NCI-H2107 treated with DMSO at 0.1 percent for 48 hours (cell line): Measurements from ENCODE around the gene ZBTB7B.
A peak's percentile ranks its signal among the peaks of the same experiment; 100 is the strongest.
"Not testable (repeated sequence)": the region's sequence is repeated elsewhere in the genome, so short reads cannot be mapped to it uniquely, and the experiment has no call there.

ENCODE experiments used
- DNase-seq: peaks from one replicate; lab custom pipeline; 2025; ENCODE audit not compliant: unreplicated experiment; lab: John Stamatoyannopoulos, UW

The ZBTB7B gene

GRCh38 chr1:154967331-154967950 is 35.2 kb upstream of the ZBTB7B start:
- no peak for DNase-seq

DNA sequence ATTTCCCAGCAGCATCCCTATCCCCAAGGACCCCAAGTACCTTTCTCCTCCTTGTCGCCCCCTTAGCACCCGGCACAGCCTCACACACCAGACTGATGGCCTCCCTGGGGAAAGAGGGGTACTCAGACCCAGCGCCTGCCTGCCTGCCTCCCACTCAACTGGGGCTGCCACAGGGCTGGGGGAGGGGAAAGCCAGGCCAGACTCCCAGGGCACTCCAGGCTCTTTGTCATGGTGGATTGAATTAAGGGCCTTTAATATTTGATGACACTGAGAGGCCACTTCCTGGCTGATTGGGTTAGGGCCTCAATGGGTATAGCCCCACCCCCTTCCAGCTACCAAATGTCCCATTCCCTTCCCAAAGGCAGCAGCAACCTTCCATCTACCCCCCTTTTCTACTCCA is 33.9 kb upstream of the ZBTB7B start:
- DNase-seq, result no peak

DNA sequence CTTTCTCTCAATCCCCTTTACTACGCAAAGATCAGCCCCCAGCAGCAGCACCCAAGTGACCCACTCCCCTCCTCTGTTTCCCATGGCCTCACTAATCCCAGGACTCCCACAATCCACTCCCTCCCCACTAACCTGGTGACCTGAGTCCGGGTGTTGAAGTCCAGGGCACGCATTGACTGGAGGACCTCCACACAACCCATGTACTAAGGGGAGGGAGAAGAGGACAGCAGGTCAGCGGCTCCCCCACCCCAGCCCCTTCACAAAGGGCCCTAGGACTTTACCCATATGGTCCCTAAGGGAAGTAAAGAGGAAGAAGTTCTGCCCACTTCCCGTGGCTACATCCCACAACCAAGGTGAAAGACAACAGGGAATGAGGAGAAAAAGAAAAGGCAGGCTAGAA is 33.4 kb upstream of the ZBTB7B start:
- no peak for DNase-seq

GRCh38 chr1:154969860-154970452 is 32.6 kb upstream of the ZBTB7B start:
- no peak for DNase-seq

DNA sequence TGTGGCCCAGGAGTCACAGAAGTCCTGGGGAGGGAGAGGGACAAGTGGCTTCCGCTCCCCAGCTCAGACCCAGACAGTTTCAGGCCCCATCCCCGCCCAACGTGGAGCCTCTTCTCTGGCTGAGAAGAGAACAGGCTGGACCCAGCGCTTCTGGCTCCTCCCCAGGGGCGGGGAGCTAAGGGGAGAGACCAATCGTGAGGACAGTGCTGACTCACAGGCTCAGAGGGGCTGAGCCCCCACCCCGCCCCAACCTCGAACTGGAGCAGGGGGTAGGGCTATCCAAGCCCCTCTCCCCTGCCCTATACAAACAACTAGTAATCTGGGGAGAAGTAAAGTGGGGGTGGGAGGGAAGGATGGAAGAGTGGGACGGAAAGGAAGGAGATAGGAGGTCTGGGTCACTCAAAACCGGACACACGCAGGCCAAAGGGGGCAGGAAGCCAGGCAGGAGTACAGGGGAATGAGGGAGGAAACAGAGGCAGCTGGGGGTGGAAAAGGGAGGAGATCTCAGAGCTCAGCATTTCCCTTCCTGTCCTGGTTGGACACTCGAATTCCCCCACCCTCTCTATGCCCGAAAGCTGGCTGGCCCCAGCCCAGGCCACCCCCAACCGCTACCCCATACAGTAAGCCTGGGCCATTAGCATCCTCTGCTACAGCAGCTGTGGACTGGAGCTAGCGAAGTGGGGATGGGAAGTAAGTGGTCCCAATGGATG is 31.8 kb upstream of the ZBTB7B start, which contains the start of gene SHC1:
Gene SHC1 (minus strand): TSS at position 117 of the 710 bp plus-strand sequence. CDS start 221 bp downstream, outside the sequence.
- no peak for DNase-seq

GRCh38 chr1:154971341-154971998 is 31.1 kb upstream of the ZBTB7B start:
- DNase-seq, result no peak

DNA sequence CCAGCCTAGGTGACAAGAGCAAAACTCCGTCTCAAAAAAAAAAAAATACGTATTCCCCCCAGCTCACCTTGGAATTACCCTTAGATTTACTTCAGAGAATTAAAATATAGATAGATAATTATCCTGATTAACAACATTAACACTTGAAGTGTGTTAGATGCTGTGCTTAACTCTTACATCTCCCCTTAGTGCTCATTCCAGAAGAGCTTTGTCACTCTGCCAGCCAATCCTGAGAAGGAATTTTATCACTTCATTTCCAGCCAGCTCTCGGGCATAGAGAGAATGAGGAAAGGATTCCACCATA is 30.4 kb upstream of the ZBTB7B start:
- no peak for DNase-seq

GRCh38 chr1:154972517-154973343 is 29.9 kb upstream of the ZBTB7B start:
- DNase-seq, result no peak

- DNase-seq, result peak; percentile 92
Observed at GRCh38 chr1:154973344-154974101, 29.1 kb upstream of the ZBTB7B start.

GRCh38 chr1:154974102-154974807 is 28.3 kb upstream of the ZBTB7B start, which contains the start of gene CKS1B:
CKS1B (plus strand) TSS chr1:154974681; CDS start chr1:154974746, 65 bp downstream.
- DNase-seq, result peak; percentile 100

- peak; percentile 99 for DNase-seq
Observed at GRCh38 chr1:154974808-154975408, 27.7 kb upstream of the ZBTB7B start.

DNA sequence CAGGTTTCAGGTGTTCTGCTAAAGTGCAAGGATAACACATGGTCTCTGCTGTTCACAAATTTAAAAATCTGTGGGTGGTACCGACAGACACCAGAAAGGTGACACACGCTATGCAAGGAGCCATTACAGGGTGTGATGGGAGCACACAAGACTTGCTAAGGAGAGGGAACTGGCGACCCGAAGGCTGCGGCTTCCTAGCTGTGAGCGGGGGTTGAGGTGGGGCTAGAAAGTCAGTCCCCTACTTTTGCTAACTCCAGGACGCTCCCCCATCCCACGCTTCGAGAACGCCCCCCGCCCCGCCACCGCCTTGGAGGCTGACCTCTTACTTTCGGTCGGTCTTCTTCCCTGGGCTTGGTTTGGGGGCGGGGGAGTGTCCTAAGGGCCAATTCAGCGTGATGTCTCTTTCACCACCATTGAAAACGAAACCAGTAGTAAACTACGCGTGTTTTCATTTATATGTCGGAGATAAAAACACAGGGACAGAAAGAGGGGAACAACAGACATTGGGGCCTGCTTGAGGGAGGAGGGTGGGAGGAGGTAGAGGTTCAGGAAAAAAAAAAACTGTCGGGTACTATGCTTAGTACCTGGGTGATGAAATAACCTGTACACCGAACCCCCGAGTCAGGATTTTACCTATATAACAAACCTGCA is 27.1 kb upstream of the ZBTB7B start:
- no peak for DNase-seq

- not testable (repeated sequence) for DNase-seq
Observed at GRCh38 chr1:154977762-154978161, 24.8 kb upstream of the ZBTB7B start.

DNA sequence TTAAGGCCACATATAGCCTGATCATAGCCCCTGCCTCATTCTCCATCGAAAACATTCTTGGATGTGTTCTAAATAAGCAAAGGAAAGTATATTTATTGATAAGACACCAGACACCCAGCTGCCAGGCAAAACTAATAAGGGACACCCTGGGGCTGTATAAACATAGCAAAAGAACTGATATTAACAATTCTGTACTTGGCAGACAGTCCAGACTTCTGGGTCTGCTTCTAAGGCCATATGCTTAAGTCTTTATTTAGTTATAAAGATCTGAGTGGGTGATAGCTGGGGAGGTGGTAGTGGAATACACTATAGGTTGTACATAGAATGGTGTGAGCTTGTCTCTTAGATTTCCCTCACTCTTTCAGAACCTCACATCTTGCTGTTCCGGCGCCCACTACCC is 24.2 kb upstream of the ZBTB7B start:
- no peak for DNase-seq

- peak; percentile 33 for DNase-seq
Observed at GRCh38 chr1:154982341-154982740, 20.3 kb upstream of the ZBTB7B start.

DNA sequence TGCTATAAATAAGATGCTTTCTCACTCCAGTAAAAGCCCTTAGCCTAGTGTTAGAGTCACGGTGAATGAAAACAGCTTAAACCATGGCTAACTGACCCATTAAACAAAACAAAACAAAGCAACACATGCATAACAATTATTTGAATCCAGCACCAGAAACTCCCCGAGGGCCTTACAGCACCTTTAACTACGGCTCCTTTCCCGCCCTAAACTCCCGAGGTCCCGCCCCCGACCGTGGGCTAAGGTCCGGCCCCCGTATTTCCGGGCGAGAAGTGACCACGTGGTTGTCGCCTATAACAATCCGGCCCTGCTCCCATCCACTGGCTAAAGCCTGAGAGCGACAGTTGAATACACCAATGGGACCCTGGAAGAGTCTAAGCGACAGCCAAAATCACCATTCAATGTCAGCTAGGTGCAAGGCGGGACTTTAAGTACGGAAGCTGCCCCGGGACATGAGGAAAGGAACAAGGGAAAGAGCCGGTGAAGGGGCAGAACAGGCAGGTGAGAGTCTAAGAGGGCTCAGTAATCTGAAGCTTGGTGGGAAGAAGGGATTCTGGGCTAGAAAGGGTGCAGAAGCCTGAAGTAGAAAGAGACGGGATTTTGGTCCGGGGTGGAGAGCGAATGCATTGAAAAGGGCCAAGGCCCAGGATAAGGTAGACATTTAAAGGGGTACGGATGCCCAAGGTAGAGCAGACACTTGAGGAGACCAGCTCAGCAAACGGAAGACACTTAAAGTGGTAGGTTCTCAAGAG is 19.5 kb upstream of the ZBTB7B start, which contains the start of gene FLAD1:
Gene FLAD1 (plus strand): TSS at position 448 of the 752 bp plus-strand sequence. CDS start 351 bp downstream, outside the sequence.
- peak; percentile 100 for DNase-seq

DNA sequence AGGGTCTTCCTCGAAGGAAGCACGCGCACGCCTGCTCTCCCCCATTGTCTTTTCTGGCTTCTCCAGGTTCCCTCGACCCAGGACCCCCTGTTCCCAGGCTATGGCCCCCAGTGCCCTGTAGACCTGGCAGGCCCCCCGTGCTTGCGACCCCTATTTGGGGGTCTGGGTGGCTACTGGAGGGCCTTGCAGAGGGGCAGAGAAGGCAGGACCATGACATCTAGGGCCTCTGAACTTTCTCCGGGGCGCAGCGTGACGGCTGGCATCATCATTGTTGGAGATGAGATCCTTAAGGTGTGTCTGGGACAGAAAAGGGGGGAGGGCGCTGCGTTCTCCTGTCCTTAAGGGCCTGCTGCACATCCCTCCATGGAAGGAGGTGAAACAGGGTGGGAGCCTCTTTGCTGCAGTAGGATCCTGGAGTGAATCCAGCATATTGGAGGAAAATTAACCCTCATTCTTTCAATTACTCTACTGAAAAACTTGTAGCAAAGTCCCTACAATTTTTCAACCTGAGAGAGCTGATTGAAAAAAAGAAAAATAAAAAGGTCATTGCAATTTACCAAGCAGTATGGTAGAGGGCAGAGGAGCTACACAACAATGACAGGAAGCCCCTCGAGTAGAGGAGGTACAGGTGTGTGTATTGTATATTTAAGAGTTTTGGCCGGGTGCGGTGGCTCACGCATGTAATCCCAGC is 18.7 kb upstream of the ZBTB7B start:
- DNase-seq, result no peak
